Astrocyte (in vitro differentiated cells and primary cell): ENCODE results near the gene RASD1.

ENCODE experiments used
- EZH2 ChIP-seq: IDR thresholded peaks from 2 replicates; pipeline ENCODE4 v1.6.1; 2012; ENCODE audit warnings: mild to moderate bottlenecking, low read length, inconsistent platforms; ENCODE audit not compliant: insufficient read depth
- TF ChIP-seq, protein P1 (sequence below): IDR thresholded peaks from 2 replicates; pipeline ENCODE4 v1.5.1; 2011; ENCODE audit warnings: low read depth, mild to moderate bottlenecking, inconsistent platforms, low read length, moderate library complexity; ENCODE audit not compliant: insufficient read depth

DNA sequence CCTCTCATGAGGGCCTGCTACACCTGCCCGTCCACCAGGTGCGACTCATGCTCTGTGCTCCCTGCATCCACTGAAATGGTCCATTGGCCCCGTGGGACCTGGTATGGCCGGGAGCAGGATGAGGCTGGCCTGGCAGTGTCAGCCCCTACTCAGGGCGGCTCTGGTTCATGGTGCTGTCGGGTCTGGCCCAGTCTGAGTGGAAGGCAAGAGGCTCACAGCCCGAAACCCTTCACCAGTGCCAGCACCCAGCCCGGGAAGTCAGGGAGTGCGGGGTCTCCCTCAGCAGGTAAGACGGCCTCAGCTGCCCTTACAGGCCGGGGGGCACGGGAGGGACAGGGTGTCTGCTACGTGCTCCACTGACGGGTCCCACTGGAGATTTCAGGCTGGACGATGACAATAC is 40.5 kb upstream of the RASD1 start:
- TF ChIP-seq, protein P1, sequence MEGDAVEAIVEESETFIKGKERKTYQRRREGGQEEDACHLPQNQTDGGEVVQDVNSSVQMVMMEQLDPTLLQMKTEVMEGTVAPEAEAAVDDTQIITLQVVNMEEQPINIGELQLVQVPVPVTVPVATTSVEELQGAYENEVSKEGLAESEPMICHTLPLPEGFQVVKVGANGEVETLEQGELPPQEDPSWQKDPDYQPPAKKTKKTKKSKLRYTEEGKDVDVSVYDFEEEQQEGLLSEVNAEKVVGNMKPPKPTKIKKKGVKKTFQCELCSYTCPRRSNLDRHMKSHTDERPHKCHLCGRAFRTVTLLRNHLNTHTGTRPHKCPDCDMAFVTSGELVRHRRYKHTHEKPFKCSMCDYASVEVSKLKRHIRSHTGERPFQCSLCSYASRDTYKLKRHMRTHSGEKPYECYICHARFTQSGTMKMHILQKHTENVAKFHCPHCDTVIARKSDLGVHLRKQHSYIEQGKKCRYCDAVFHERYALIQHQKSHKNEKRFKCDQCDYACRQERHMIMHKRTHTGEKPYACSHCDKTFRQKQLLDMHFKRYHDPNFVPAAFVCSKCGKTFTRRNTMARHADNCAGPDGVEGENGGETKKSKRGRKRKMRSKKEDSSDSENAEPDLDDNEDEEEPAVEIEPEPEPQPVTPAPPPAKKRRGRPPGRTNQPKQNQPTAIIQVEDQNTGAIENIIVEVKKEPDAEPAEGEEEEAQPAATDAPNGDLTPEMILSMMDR: no peak
- TF ChIP-seq EZH2: no peak
